ENCODE data around the gene TEX29.

DNA sequence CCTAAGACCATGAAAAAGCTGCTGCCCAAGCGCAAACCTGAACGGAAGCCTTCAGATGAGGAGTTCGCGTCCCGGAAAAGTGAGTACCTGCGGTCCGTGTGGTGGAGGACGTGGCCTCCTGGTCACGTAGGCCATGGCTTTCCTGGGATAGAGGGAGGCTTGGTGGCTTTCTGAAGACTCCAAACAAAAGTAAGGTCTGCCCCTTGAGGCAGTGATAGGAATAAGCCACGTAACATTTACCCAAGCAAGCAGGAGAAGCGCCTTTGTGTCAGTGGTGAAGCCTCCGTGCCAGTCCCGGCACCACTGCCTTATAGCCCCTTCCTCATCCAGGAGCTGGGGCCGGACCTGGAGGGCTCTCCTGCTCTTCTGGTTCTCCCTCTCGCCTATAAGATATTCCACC is 34.3 kb upstream of the TEX29 start:
- TF ChIP-seq POLR2AphosphoS5 (IDR thresholded peaks at IDR 0.05; ENCODE audit: low read depth, low read length): no peak
- no peak for TF ChIP-seq CTCF (IDR thresholded peaks at IDR 0.05)
- no peak for TF ChIP-seq RFX5 (IDR thresholded peaks at IDR 0.05; ENCODE audit: low read length)
- no peak for TF ChIP-seq EZH2phosphoT487 (IDR thresholded peaks at IDR 0.05; ENCODE audit: borderline replicate concordance, low read depth)
- no peak for TF ChIP-seq YY1 (IDR thresholded peaks at IDR 0.05; ENCODE audit: low read depth)
- no peak for TF ChIP-seq NRF1 (IDR thresholded peaks at IDR 0.05; ENCODE audit: low read depth, low read length)
- TF ChIP-seq, protein P1, sequence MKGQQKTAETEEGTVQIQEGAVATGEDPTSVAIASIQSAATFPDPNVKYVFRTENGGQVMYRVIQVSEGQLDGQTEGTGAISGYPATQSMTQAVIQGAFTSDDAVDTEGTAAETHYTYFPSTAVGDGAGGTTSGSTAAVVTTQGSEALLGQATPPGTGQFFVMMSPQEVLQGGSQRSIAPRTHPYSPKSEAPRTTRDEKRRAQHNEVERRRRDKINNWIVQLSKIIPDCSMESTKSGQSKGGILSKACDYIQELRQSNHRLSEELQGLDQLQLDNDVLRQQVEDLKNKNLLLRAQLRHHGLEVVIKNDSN (IDR thresholded peaks at IDR 0.05; ENCODE audit: borderline replicate concordance, low read depth): no peak
- no peak for TF ChIP-seq EP300 (IDR thresholded peaks at IDR 0.05; ENCODE audit: borderline replicate concordance in 1 of 2, low read depth in 1 of 2, low read length in 1 of 2)
- no peak for TF ChIP-seq RAD21 (IDR thresholded peaks at IDR 0.05; ENCODE audit: low read length)

Measured in SK-N-SH (cell line).